Frontal cortex (tissue), 4 donors: ENCODE results near the gene TBX6. TPM values are rescaled to one million over a fixed set of nuclear protein-coding genes. Genes with fewer than 3 reads are reported as not detected.

Experiments used
- DNase-seq, 2 donors: peaks; one replicate each; pipeline ENCODE4 v3.0.0; 2012; ENCODE audit warnings: low spot score in 2 of 2
- FAIRE-seq: peaks from 2 replicates; lab custom pipeline; 2012; peaks lifted over from hg19 to GRCh38; lab: Jason Lieb, UNC
- total RNA-seq: library from RNA; depleted of rRNA; stranded (reverse); fragments of >200 nt; gene quantifications from one replicate; pipeline ENCODE4 v1.2.3, GENCODE V29; 2014
- donor health status: control.
- donor health status: control.
- donor health status: control.

Gene TBX6
- total RNA-seq, 1 donor from 2014 or later: 0.41 TPM

GRCh38 chr16:30068750-30069610, 22.7 kb downstream of the TBX6 start:
- no peak for DNase-seq
- no peak for FAIRE-seq

GRCh38 chr16:30068333-30068732, 23.4 kb downstream of the TBX6 start:
- FAIRE-seq (no peak), DNase-seq (no peak)

- FAIRE-seq (no peak), DNase-seq (no peak)
Measured at GRCh38 chr16:30067584-30067916, 24.2 kb downstream of the TBX6 start.

- FAIRE-seq: no peak
- no peak for DNase-seq
Measured at GRCh38 chr16:30066761-30067583, 24.8 kb downstream of the TBX6 start.

GRCh38 chr16:30065943-30066760, 25.6 kb downstream of the TBX6 start:
- no peak for FAIRE-seq
- no peak for DNase-seq

GRCh38 chr16:30065102-30065942, 26.4 kb downstream of the TBX6 start, which contains the start of gene ALDOA:
TSS of gene ALDOA (plus strand) at chr16:30065760. CDS start at chr16:30066898, 1,138 bp downstream.
- FAIRE-seq (no peak), DNase-seq (peak; percentile 96 to 97)

GRCh38 chr16:30064729-30065101, 27.0 kb downstream of the TBX6 start:
- FAIRE-seq: no peak
- no peak for DNase-seq

GRCh38 chr16:30063893-30064728, 27.6 kb downstream of the TBX6 start:
- DNase-seq: peak; percentile 71 to 74
- no peak for FAIRE-seq

GRCh38 chr16:30063278-30063892, 28.3 kb downstream of the TBX6 start:
- no peak for DNase-seq
- no peak for FAIRE-seq

- DNase-seq: no peak
Measured at GRCh38 chr16:30060836-30061554, 30.7 kb downstream of the TBX6 start.

GRCh38 chr16:30060346-30060745, 31.4 kb downstream of the TBX6 start:
- FAIRE-seq: no peak
- DNase-seq: no peak

More at GRCh38 chr16:30060836-30061554, 30.7 kb downstream of the TBX6 start:
- no peak for FAIRE-seq

GRCh38 chr16:30054959-30055553, 36.7 kb downstream of the TBX6 start:
- FAIRE-seq (no peak), DNase-seq (no peak)

- FAIRE-seq (no peak), DNase-seq (no peak)
Measured at GRCh38 chr16:30054451-30054850, 37.3 kb downstream of the TBX6 start.

- DNase-seq: no peak
- FAIRE-seq: no peak
Measured at GRCh38 chr16:30053376-30054015, 38.2 kb downstream of the TBX6 start.

- DNase-seq (peak; percentile 89 to 97), FAIRE-seq (no peak)
Measured at GRCh38 chr16:30052671-30053372, 38.9 kb downstream of the TBX6 start.

- DNase-seq: no peak
- no peak for FAIRE-seq
Measured at GRCh38 chr16:30051518-30051917, 40.2 kb downstream of the TBX6 start.
